Measurements from ENCODE around the gene TSPEAR. TPM values are rescaled to one million over a fixed set of nuclear protein-coding genes. Genes with fewer than 3 reads are reported as not detected.

Gene TSPEAR
- total RNA-seq, 1 donor from 2014 or later = 0.34 TPM

DNA sequence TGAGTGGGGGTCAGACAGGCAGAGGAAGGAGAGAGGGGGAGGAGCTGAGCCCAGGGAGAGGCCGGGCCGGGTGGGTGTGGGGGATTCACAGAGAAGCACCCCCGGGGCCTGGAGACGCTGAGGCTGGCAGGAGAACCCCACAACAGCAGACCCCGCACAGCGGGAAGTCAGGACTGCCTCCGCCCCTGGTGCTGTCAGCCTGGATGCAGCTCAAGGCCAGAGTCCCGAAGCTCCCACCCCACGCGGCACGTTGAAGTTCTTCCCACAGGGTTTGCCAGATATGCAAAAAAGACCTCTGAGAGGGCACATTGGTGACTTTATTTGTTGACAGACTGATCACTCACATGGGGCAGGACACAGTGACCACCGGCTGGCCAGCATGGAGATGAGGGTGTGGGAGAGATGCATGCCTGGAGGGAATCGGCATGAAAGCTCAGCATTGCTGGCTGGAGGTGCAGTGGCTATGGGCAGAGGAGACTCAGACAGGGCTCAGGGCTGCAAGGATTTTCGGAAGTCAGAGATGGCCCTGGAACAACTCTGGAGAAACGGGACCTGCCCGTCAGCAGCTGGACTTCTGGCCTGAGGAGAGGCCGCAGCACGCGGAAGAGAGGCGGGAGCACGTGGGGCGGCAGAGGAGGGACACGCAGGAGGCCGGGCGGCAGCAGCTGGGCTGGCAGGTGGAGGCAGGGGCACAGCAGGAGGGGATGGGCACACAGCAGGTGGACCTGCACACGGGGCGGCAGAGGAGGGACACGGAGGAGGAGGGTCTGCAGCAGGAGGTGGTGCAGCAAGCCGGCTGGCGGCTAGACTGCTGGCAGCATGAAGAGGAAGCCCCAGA lies 153.7 kb downstream of the TSPEAR start:
- H3K4me3 Mint-ChIP-seq = no peak overlapping the region
- DNase-seq (ENCODE audit: extremely low spot score, unreplicated experiment) = no peak
- no peaks in the 10 kb centered on the region for H3K36me3 Mint-ChIP-seq
- TF ChIP-seq, protein P1, sequence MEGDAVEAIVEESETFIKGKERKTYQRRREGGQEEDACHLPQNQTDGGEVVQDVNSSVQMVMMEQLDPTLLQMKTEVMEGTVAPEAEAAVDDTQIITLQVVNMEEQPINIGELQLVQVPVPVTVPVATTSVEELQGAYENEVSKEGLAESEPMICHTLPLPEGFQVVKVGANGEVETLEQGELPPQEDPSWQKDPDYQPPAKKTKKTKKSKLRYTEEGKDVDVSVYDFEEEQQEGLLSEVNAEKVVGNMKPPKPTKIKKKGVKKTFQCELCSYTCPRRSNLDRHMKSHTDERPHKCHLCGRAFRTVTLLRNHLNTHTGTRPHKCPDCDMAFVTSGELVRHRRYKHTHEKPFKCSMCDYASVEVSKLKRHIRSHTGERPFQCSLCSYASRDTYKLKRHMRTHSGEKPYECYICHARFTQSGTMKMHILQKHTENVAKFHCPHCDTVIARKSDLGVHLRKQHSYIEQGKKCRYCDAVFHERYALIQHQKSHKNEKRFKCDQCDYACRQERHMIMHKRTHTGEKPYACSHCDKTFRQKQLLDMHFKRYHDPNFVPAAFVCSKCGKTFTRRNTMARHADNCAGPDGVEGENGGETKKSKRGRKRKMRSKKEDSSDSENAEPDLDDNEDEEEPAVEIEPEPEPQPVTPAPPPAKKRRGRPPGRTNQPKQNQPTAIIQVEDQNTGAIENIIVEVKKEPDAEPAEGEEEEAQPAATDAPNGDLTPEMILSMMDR (conservative IDR thresholded peaks at IDR 0.05) = no peak
- no peak overlapping the region for H3K27ac Mint-ChIP-seq
- peaks cover 10% of the 10 kb centered on the region for H3K27me3 Mint-ChIP-seq
- no peaks in the 10 kb centered on the region for H3K4me1 Mint-ChIP-seq (ENCODE audit: unreplicated experiment)
- no peaks in the 10 kb centered on the region for H3K9me3 Mint-ChIP-seq

DNA sequence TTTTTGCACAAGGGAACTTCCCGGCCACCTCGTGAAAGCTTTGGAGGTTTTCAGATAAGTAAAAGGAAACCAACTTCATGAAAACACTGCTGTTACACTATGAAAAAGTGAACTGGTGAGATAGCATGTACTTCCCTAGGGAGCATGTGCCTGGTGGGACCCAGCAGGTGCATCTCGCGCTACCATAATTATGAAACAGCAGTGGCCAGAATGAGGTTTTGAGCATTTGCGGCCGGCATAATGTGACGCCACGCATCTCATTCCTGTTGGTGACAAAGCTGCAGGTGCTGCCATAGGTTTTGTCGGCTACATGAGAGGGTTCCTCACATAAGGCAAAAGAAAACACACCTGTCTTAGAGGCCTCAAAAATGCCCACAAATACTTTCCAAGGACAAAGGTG lies 154.5 kb downstream of the TSPEAR start:
- Mint-ChIP-seq H3K27ac (no peak overlapping the region), H3K9me3 (no peaks in the 10 kb centered on the region), H3K4me3 (no peak overlapping the region), H3K36me3 (no peaks in the 10 kb centered on the region), H3K27me3 (peaks cover 8% of the 10 kb centered on the region), H3K4me1 (ENCODE audit: unreplicated experiment) (no peaks in the 10 kb centered on the region)
- TF ChIP-seq, protein P1 (conservative IDR thresholded peaks at IDR 0.05) = no peak
- no peak for DNase-seq (ENCODE audit: extremely low spot score, unreplicated experiment)

DNA sequence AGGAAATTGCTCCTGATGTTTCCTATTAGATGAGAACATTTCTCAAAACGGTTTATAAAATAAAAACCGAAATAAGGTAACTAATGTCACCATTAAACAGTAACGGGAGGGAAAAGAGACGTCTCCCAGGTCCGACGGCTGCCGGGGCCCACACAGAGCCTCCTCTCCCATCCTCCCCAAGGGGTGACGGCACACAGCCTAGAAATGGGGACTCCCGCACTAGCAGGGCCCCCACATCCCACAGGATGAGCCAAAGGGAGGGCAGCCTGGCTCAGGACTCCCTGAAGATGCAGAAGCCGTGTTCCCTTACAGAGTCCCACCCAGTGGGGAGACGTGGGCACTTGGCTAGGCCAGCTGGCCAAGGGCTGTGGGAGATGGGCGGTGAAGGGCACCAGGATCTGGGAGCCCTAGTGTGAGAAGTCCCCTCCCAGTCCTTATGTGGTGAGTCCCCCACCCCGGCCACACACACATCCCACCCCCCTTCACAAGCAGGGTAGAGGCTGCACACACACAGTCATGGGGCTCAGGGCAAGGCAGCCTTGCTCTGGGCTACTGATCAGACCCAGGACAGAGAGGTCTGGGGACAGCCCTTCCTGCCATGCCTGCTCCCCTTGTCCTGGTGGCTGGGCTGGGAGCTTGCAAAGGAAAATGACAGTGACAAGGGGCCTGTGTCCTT lies 156.0 kb downstream of the TSPEAR start:
- H3K36me3 Mint-ChIP-seq = no peaks in the 10 kb centered on the region
- H3K4me1 Mint-ChIP-seq (ENCODE audit: unreplicated experiment) = peaks cover 5% of the 10 kb centered on the region
- TF ChIP-seq, protein P1 (conservative IDR thresholded peaks at IDR 0.05) = no peak
- peaks cover 4% of the 10 kb centered on the region for H3K27me3 Mint-ChIP-seq
- H3K9me3 Mint-ChIP-seq = no peaks in the 10 kb centered on the region
- H3K27ac Mint-ChIP-seq = no peak overlapping the region
- DNase-seq (ENCODE audit: extremely low spot score, unreplicated experiment) = no peak
- H3K4me3 Mint-ChIP-seq = no peak overlapping the region

DNA sequence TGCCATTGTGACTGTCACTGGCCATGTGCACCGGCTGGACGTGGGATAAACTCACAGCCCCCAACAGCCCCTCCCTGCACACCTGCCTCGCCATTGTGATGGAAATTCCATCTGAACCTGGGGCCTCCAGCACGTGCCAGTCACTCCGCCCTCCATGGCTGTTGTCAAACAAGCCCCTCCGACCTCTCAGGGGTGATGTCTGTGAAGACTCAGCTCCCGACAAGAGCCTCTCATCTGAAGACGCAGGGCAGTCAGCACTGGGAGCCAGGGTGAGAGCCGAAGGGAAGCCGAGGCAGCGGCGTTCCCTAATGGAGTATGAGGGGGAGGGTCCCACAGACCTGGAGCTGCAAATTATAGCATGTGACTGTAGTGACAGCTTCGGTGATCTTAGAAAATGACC lies 158.7 kb downstream of the TSPEAR start:
- H3K4me3 Mint-ChIP-seq = no peak overlapping the region
- H3K27ac Mint-ChIP-seq = no peak overlapping the region
- no peaks in the 10 kb centered on the region for H3K27me3 Mint-ChIP-seq
- TF ChIP-seq, protein P1 (conservative IDR thresholded peaks at IDR 0.05) = no peak
- peaks cover 20% of the 10 kb centered on the region for H3K4me1 Mint-ChIP-seq (ENCODE audit: unreplicated experiment)
- no peaks in the 10 kb centered on the region for H3K36me3 Mint-ChIP-seq
- DNase-seq (ENCODE audit: extremely low spot score, unreplicated experiment) = no peak
- H3K9me3 Mint-ChIP-seq = no peaks in the 10 kb centered on the region

DNA sequence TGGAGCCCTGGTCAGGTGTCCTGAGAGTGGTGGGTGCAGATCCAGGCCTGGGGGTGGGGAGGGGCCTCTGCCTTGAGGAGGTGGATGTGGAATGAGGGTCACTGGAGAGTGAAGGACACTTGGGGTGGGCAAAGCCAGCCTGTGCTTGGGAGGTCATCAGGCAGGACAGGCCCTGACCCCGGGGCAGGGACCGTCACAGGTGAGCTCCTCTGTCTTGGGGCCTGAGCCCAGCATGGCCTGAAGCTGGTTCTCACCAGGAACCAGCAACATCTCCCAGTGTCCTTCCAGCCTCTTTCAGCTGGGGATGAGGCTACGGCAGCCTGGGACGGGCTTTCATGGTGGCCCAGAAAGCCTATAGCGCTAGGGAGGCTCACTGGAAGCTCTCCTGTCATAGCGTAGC lies 159.2 kb downstream of the TSPEAR start:
- Mint-ChIP-seq H3K9me3 (peaks cover 2% of the 10 kb centered on the region), H3K4me1 (ENCODE audit: unreplicated experiment) (peaks cover 20% of the 10 kb centered on the region), H3K36me3 (peaks cover under 1% of the 10 kb centered on the region), H3K4me3 (no peak overlapping the region), H3K27ac (no peak overlapping the region), H3K27me3 (no peaks in the 10 kb centered on the region)
- TF ChIP-seq, protein P1 (conservative IDR thresholded peaks at IDR 0.05) = no peak
- no peak for DNase-seq (ENCODE audit: extremely low spot score, unreplicated experiment)

All from type B pancreatic cell (in vitro differentiated cells).